Kidney epithelial cell (primary cell): ENCODE measurements around the gene RAD51B. TPM values are rescaled to one million over a fixed set of nuclear protein-coding genes. Genes with fewer than 3 reads are reported as not detected.

Experiments used
- DNase-seq: peaks from one replicate; pipeline ENCODE4 v3.0.0-alpha.2; 2010; ENCODE audit warnings: low read depth
- H3K27me3 ChIP-seq: 2 replicates; pipeline ENCODE4 v1.6.0; 2011; ENCODE audit warnings: low read length; ENCODE audit not compliant: control insufficient read depth, insufficient read depth
- H3K36me3 ChIP-seq: 2 replicates; pipeline ENCODE4 v1.5.1; 2011; ENCODE audit warnings: low read length; ENCODE audit not compliant: control insufficient read depth, insufficient read depth
- H3K4me3 ChIP-seq: 2 replicates; pipeline ENCODE4 v1.5.1; 2011; ENCODE audit warnings: low read depth, mild to moderate bottlenecking, control low read depth, low read length
- CTCF ChIP-seq: IDR thresholded peaks from 2 replicates; pipeline ENCODE4 v1.5.1; 2011; ENCODE audit warnings: mild to moderate bottlenecking, moderate library complexity, low read length, control low read depth, inconsistent platforms; ENCODE audit not compliant: insufficient read depth, poor library complexity, severe bottlenecking
- total RNA-seq: library from RNA; depleted of rRNA; stranded (reverse); fragments of >200 nt; gene quantifications from 2 replicates; pipeline ENCODE4 v1.2.3, GENCODE V29; 2015

RAD51B gene
- total RNA-seq, 1 donor from 2014 or later, result 9.5 TPM

GRCh38 chr14:68305738-68306137 lies 486.2 kb downstream of the RAD51B start:
- H3K4me3 ChIP-seq, result no peak overlapping the region
- no peak for DNase-seq
- no peak for TF ChIP-seq CTCF
- H3K36me3 ChIP-seq, result no peaks in the 10 kb centered on the region
- no peaks in the 10 kb centered on the region for H3K27me3 ChIP-seq

- DNase-seq, result no peak
- Histone ChIP-seq H3K4me3 (no peak overlapping the region), H3K27me3 (no peaks in the 10 kb centered on the region), H3K36me3 (no peaks in the 10 kb centered on the region)
- no peak for TF ChIP-seq CTCF
These were observed 486.8 kb downstream of the RAD51B start for GRCh38 chr14:68306265-68306933.

GRCh38 chr14:68306934-68307789 lies 487.6 kb downstream of the RAD51B start:
- H3K4me3 ChIP-seq, result no peak overlapping the region

GRCh38 chr14:68307790-68308168 lies 488.2 kb downstream of the RAD51B start:
- H3K36me3 ChIP-seq, result no peaks in the 10 kb centered on the region
- no peak for TF ChIP-seq CTCF
- no peaks in the 10 kb centered on the region for H3K27me3 ChIP-seq
- H3K4me3 ChIP-seq, result no peak overlapping the region
- no peak for DNase-seq

More at GRCh38 chr14:68306934-68307789, 487.6 kb downstream of the RAD51B start:
- no peaks in the 10 kb centered on the region for H3K27me3 ChIP-seq
- no peak for DNase-seq
- no peaks in the 10 kb centered on the region for H3K36me3 ChIP-seq
- no peak for TF ChIP-seq CTCF

- Histone ChIP-seq H3K4me3 (no peak overlapping the region), H3K27me3 (no peaks in the 10 kb centered on the region), H3K36me3 (no peaks in the 10 kb centered on the region)
- TF ChIP-seq CTCF, result no peak
- DNase-seq, result no peak
These were observed 489.3 kb downstream of the RAD51B start for GRCh38 chr14:68308726-68309520.
